ENCODE results near the gene HSPBP1. TPM values are rescaled to one million over a fixed set of nuclear protein-coding genes. Genes with fewer than 3 reads are reported as not detected.

Gene HSPBP1
- total and polyA plus RNA-seq, 5 donors from 2014 or later = 15.8 to 37.2 (median 34.0) TPM

DNA sequence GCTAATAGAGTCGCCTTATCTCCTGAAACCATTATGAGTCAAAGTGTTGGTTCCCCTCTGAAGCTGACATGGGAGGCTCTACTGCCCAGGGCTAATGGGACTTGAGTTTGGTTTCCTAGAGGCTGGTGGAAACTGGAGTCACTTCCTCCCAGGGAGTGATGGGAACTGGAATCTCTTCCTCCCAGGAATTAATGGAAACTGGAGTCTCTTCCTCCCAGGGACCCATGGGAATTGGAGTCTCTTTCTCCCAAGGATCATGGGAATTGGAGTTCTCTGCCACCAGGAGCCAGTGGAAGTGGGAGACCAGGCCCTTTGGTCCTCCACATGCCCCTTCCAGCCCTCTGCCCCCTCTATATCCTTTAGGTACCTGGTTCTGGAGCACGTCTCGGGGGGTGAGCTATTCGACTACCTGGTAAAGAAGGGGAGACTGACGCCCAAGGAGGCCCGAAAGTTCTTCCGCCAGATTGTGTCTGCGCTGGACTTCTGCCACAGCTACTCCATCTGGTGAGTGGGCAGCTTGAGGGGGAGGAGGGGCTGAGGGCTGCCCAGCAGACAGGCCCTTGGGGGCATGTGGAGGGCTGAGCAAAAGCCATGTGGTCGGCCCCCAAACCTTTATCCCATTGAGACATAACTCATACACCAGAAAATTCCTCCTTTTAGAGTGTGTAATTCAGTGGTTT is 9.3 kb upstream of the HSPBP1 start:
- H3K36me3 ChIP-seq (ENCODE audit: control insufficient read depth, insufficient read depth, low read length) = no peaks in the 10 kb centered on the region
- peaks cover 0 to 8% (median 6%) of the 10 kb centered on the region in 4 donors for H3K4me1 Mint-ChIP-seq
- H3K9me3 ChIP-seq (ENCODE audit: control insufficient read depth in 2 of 2, low read length in 2 of 2) = no peaks in the 10 kb centered on the region
- no peak overlapping the region for H3K4me3 Mint-ChIP-seq
- H3K27ac ChIP-seq (ENCODE audit: insufficient read depth, low read length, poor library complexity, severe bottlenecking) = no peak overlapping the region
- H3K36me3 Mint-ChIP-seq = no peaks in the 10 kb centered on the region
- H3K4me3 ChIP-seq (ENCODE audit: low read depth, low read length) = no peak overlapping the region
- ATAC-seq (ENCODE audit: low read depth in 2 of 2) = no peak
- peaks cover 7% of the 10 kb centered on the region for H3K27me3 Mint-ChIP-seq
- no peaks in the 10 kb centered on the region for H3K4me1 ChIP-seq (ENCODE audit: control insufficient read depth, insufficient read depth, low read length, poor library complexity, severe bottlenecking)
- H3K9me3 Mint-ChIP-seq = no peaks in the 10 kb centered on the region
- no peak for DNase-seq
- H3K27ac Mint-ChIP-seq = no peak overlapping the region
- H3K27me3 ChIP-seq (ENCODE audit: control insufficient read depth, insufficient read depth, low read length) = no peaks in the 10 kb centered on the region

DNA sequence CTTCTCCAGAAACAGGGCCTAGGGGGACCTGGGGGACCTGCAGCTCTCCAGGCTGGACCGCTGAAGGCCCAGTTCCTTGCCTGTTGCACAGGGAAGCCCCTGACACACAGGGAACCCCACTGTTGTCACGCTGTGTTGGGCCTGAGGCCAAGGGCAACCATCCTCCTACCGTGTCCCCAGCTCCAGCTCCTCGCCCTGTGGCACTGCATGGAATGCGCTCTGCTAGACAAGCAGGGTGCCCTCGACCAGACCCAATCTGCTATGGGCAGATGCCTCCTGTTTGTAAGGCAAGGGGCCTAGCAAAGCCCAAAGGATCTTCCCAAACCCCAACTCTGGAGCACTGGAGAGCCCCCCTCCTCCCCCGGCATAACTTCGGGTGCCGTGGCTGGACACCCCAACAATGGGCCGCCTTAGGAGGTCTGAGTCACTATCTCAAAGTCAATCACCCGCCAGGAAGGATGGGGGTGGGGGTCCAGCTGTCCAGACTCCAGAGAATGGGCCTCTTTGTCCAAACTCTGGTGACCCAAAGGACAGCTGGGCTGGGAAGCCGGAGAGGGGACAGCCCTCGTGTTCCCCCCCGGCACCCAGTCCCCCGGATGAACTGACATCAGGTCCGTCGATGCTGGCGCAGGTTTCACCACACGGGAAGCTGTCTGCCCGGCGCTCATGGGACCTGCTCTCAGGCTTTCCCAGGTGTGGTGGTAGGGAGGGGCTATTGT is 7.6 kb upstream of the HSPBP1 start:
- Mint-ChIP-seq H3K4me1 (peaks cover 0 to 17% (median 8%) of the 10 kb centered on the region in 4 donors), H3K27me3 (peaks cover 16% of the 10 kb centered on the region), H3K36me3 (no peaks in the 10 kb centered on the region), H3K4me3 (no peak overlapping the region), H3K9me3 (no peaks in the 10 kb centered on the region), H3K27ac (no peak overlapping the region)
- DNase-seq (no peak), ATAC-seq (ENCODE audit: low read depth in 2 of 2) (no peak)
- H3K27me3 ChIP-seq (ENCODE audit: control insufficient read depth, insufficient read depth, low read length) = no peaks in the 10 kb centered on the region
- no peak overlapping the region for H3K27ac ChIP-seq (ENCODE audit: insufficient read depth, low read length, poor library complexity, severe bottlenecking)
- H3K36me3 ChIP-seq (ENCODE audit: control insufficient read depth, insufficient read depth, low read length) = no peaks in the 10 kb centered on the region
- peaks cover 4% of the 10 kb centered on the region for H3K4me1 ChIP-seq (ENCODE audit: control insufficient read depth, insufficient read depth, low read length, poor library complexity, severe bottlenecking)
- H3K4me3 ChIP-seq (ENCODE audit: low read depth, low read length) = no peak overlapping the region
- no peaks in the 10 kb centered on the region for H3K9me3 ChIP-seq (ENCODE audit: control insufficient read depth in 2 of 2, low read length in 2 of 2)

DNA sequence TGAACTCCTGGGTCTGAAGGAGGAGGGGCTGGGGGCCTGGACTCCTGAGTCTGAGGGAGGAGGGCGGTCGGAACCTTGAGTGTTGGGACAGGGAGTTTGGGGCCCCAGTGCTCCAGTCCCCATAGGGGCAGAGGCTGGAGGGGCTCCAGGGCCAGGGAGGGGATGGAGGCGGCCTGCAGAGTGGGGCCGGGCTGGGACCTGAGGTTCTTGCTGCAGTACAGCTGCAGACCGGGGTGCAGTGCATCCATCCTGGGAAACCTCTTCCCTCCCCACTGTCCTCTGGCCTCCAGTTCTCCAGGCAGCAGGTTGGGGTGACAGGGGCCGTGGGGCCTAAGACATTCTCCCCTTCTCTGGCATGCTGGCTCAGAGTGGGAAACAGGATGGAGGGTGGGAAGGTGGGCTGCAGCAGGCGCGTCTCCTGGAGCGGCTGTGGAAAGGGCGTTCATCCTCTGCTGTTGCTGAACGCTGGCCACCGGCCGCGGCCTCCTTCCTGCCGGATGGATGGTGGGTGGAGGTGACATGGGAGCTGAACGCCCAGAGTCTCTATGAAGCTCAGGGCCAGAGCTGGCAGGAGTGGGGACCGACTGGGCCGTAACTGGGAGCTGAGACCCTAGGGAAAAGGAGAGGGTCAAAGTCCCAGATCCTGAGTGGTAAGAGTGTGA is 5.5 kb upstream of the HSPBP1 start:
- ATAC-seq (ENCODE audit: low read depth in 2 of 2) = no peak
- H3K4me1 ChIP-seq (ENCODE audit: control insufficient read depth, insufficient read depth, low read length, poor library complexity, severe bottlenecking) = peaks cover 11% of the 10 kb centered on the region
- H3K9me3 ChIP-seq (ENCODE audit: control insufficient read depth in 2 of 2, low read length in 2 of 2) = no peaks in the 10 kb centered on the region
- Mint-ChIP-seq H3K4me1 (peaks cover 5 to 22% (median 8%) of the 10 kb centered on the region in 4 donors), H3K4me3 (no peak overlapping the region), H3K9me3 (no peaks in the 10 kb centered on the region), H3K27me3 (peaks cover 21% of the 10 kb centered on the region), H3K36me3 (no peaks in the 10 kb centered on the region), H3K27ac (no peak overlapping the region)
- no peak overlapping the region for H3K27ac ChIP-seq (ENCODE audit: insufficient read depth, low read length, poor library complexity, severe bottlenecking)
- DNase-seq = no peak
- no peak overlapping the region for H3K4me3 ChIP-seq (ENCODE audit: low read depth, low read length)
- no peaks in the 10 kb centered on the region for H3K36me3 ChIP-seq (ENCODE audit: control insufficient read depth, insufficient read depth, low read length)
- H3K27me3 ChIP-seq (ENCODE audit: control insufficient read depth, insufficient read depth, low read length) = no peaks in the 10 kb centered on the region

DNA sequence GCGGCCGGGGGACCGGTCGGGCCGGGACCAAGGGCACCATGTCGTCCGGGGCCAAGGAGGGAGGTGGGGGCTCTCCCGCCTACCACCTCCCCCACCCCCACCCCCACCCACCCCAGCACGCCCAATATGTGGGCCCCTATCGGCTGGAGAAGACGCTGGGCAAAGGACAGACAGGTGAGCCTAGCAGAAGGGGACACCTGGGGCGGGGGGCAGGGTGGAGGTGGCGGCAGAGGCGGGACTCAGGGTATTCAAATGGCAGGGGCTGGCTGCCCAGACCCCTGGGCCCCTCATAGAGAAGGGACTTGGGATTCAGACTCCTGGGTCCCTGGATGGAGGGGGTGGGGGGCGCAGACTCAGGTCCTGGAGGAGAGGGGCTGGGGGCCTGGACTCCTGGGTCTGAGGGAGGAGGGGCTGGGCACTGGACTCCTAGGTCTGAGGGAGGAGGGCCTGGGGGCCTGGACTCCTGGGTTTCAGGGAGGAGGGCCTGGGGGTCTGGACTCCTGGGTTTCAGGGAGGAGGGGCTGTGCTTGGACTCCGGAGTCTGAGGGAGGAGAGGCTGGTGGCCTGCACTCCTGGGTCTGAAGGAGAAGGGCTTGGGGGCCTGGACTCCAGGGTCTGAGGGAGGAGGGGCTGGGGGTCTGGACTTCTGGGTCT is 4.6 kb upstream of the HSPBP1 start:
- H3K27ac ChIP-seq (ENCODE audit: insufficient read depth, low read length, poor library complexity, severe bottlenecking) = no peak overlapping the region
- no peaks in the 10 kb centered on the region for H3K27me3 ChIP-seq (ENCODE audit: control insufficient read depth, insufficient read depth, low read length)
- peaks cover 21% of the 10 kb centered on the region for H3K27me3 Mint-ChIP-seq
- H3K4me3 Mint-ChIP-seq = no peak overlapping the region
- no peak for DNase-seq
- H3K36me3 Mint-ChIP-seq = peaks cover 4% of the 10 kb centered on the region
- H3K4me1 ChIP-seq (ENCODE audit: control insufficient read depth, insufficient read depth, low read length, poor library complexity, severe bottlenecking) = peaks cover 19% of the 10 kb centered on the region
- H3K9me3 Mint-ChIP-seq = no peaks in the 10 kb centered on the region
- no peak for ATAC-seq (ENCODE audit: low read depth in 2 of 2)
- H3K4me3 ChIP-seq (ENCODE audit: low read depth, low read length) = no peak overlapping the region
- H3K27ac Mint-ChIP-seq = no peak overlapping the region
- H3K36me3 ChIP-seq (ENCODE audit: control insufficient read depth, insufficient read depth, low read length) = no peaks in the 10 kb centered on the region
- no peaks in the 10 kb centered on the region for H3K9me3 ChIP-seq (ENCODE audit: control insufficient read depth in 2 of 2, low read length in 2 of 2)
- H3K4me1 Mint-ChIP-seq = peaks cover 6 to 30% (median 13%) of the 10 kb centered on the region in 4 donors

DNA sequence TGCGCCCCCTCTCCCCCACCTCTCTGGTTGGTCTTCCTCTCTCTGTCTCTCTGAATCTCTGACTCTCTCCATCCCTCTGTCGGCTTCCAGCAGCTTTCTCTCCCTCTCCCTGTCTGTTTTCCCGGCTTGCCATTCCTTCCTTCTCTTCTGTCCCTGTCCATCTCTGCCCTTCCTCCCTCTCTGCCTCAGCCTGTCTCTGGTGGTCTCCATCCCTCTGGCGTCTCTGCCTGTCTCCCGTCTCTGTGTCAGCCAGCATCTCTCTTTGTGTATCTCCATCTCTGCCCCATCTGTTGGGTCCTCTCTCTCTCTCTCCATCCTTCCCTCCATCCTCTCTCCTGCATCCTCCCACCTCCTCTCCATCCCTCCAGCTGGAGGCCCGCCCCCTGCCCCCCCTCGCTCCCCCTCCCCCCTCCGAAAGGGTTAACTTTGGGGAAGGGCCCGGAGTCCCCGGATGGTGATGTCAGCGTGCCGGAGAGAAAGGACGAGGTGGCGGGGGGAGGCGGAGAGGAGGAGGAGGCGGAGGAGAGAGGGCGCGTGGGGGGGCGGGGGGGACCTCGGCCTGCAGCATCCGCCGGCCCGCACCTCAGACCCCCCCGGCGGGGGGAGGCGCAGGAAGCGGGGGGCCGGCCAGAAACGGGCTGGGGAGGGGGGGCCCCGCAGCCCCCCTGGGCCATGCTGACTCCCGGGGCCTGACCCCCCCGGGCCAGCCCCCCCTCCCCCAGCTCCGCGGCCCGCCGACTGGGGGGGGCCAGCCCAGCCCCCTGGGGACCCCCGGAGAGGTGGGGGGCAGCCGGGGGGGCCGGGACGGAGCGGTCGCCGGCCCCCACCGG is 3.9 kb upstream of the HSPBP1 start, which contains the start of gene BRSK1:
TSS of gene BRSK1 (plus strand) at position 450 of the 830 bp plus-strand sequence. CDS start 446 bp downstream, outside the sequence.
- ATAC-seq (ENCODE audit: low read depth in 2 of 2) (no peak), DNase-seq (peak in 2 of 3 donors; percentile 26 to 40)
- Histone ChIP-seq H3K27me3 (ENCODE audit: control insufficient read depth, insufficient read depth, low read length) (no peaks in the 10 kb centered on the region), H3K9me3 (ENCODE audit: control insufficient read depth in 2 of 2, low read length in 2 of 2) (no peaks in the 10 kb centered on the region), H3K27ac (ENCODE audit: insufficient read depth, low read length, poor library complexity, severe bottlenecking) (no peak within 1 kb of the TSS), H3K4me1 (ENCODE audit: control insufficient read depth, insufficient read depth, low read length, poor library complexity, severe bottlenecking) (peaks cover 26% of the 10 kb centered on the region), H3K4me3 (ENCODE audit: low read depth, low read length) (no peak within 1 kb of the TSS), H3K36me3 (ENCODE audit: control insufficient read depth, insufficient read depth, low read length) (no peaks in the 10 kb centered on the region)
- Mint-ChIP-seq H3K27ac (peak within 1 kb of the TSS; percentile 67 to 94 (median 83)), H3K27me3 (peaks cover 21% of the 10 kb centered on the region), H3K4me1 (peaks cover 6 to 34% (median 13%) of the 10 kb centered on the region in 4 donors), H3K36me3 (peaks cover 4% of the 10 kb centered on the region), H3K9me3 (no peaks in the 10 kb centered on the region), H3K4me3 (peak within 1 kb of the TSS; percentile 20 to 80 (median 55))

DNA sequence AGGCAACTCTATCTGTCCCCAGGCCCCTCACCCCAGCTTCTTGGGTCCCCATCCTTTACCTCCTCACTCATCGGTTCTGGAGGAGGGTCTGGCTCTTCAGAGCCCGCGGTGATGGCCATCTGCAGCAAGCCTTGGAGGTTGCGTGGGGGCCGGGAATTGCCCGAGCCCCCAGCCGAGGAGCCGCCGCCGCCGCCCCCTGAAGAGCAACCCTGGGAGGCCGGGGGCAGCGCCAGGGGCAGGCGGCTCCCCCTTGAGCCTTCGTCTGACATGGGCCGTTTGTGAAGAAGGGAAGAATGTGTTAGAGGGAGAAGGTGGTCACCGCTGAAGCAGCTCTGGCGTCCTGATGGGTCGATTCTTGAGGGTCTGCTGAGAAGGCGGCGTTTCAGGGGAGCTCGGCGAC is 570 bp downstream of the HSPBP1 start:
- H3K4me3 ChIP-seq (ENCODE audit: low read depth, low read length) = peak overlapping the region; percentile 71
- Mint-ChIP-seq H3K27me3 (peaks cover 14% of the 10 kb centered on the region), H3K4me3 (peak overlapping the region; percentile 86 to 100 (median 98)), H3K4me1 (peaks cover 6 to 51% (median 26%) of the 10 kb centered on the region in 4 donors), H3K9me3 (no peaks in the 10 kb centered on the region), H3K27ac (peak overlapping the region; percentile 94 to 100 (median 97)), H3K36me3 (peaks cover 28% of the 10 kb centered on the region)
- H3K4me1 ChIP-seq (ENCODE audit: control insufficient read depth, insufficient read depth, low read length, poor library complexity, severe bottlenecking) = peaks cover 38% of the 10 kb centered on the region
- ATAC-seq (ENCODE audit: low read depth in 2 of 2) (no peak), DNase-seq (no peak)
- H3K9me3 ChIP-seq (ENCODE audit: control insufficient read depth in 2 of 2, low read length in 2 of 2) = no peaks in the 10 kb centered on the region
- H3K27ac ChIP-seq (ENCODE audit: insufficient read depth, low read length, poor library complexity, severe bottlenecking) = peak overlapping the region; percentile 88
- H3K27me3 ChIP-seq (ENCODE audit: control insufficient read depth, insufficient read depth, low read length) = no peaks in the 10 kb centered on the region
- peaks cover 10% of the 10 kb centered on the region for H3K36me3 ChIP-seq (ENCODE audit: control insufficient read depth, insufficient read depth, low read length)
